OCI-LY3 (cell line): Measurements from ENCODE around the gene NT5DC4.

Source experiments
- H2AFZ ChIP-seq: fragments of 200-600, 300-600 bp; shearing (Covaris generic); 2 replicates; pipeline ENCODE4 v1.6.0; 2014; ENCODE audit warnings: antibody characterized with exemption, low read depth, low read length
- H3K27ac ChIP-seq: fragments of 200-600, 300-600 bp; sonication (generic); 2 replicates; pipeline ENCODE4 v1.5.1; 2014; ENCODE audit warnings: mild to moderate bottlenecking, low read length, moderate library complexity, mixed read lengths
- H3K27me3 ChIP-seq: fragments of 200-600, 300-600 bp; sonication (generic); 2 replicates; pipeline ENCODE4 v1.6.1; 2014; ENCODE audit warnings: low read depth, low read length, mixed read lengths
- H3K36me3 ChIP-seq: fragments of 200-600, 300-600 bp; sonication (generic); replicated peaks from 2 replicates; pipeline ENCODE3; 2014; ENCODE audit warnings: low read depth, low read length, mixed read lengths
- H3K4me1 ChIP-seq: fragments of 300-600, 200-600 bp; sonication (generic); 2 replicates; pipeline ENCODE4 v1.6.1; 2014; ENCODE audit warnings: low read length, mixed read lengths
- H3K4me2 ChIP-seq: fragments of 200-600, 300-600 bp; sonication (generic); 2 replicates; pipeline ENCODE4 v1.6.1; 2014; ENCODE audit warnings: low read length, mixed read lengths
- H3K4me3 ChIP-seq: fragments of 300-600, 200-600 bp; sonication (generic); 2 replicates; pipeline ENCODE4 v1.5.1; 2014; ENCODE audit warnings: antibody characterized with exemption, mild to moderate bottlenecking, low read length, moderate library complexity
- H3K79me2 ChIP-seq: fragments of 300-600, 200-600 bp; shearing (Covaris generic); 2 replicates; pipeline ENCODE4 v1.6.1; 2014; ENCODE audit warnings: mild to moderate bottlenecking, low read length, mixed read lengths
- H3K9ac ChIP-seq: fragments of 300-600, 200-600 bp; shearing (Covaris generic); 2 replicates; pipeline ENCODE4 v1.6.0; 2014; ENCODE audit warnings: mild to moderate bottlenecking, low read length, moderate library complexity
- H3K9me3 ChIP-seq: fragments of 200-600, 300-600 bp; shearing (Covaris generic); 2 replicates; pipeline ENCODE4 v1.6.1; 2014; ENCODE audit warnings: low read length, mixed read lengths; ENCODE audit not compliant: insufficient read depth
- H4K20me1 ChIP-seq: fragments of 200-600, 300-600 bp; sonication (generic); 2 replicates; pipeline ENCODE4 v1.6.1; 2016; ENCODE audit warnings: low read length, mixed read lengths; ENCODE audit not compliant: insufficient read depth
- CTCF ChIP-seq: fragments of 200-600, 300-600 bp; sonication (generic); IDR thresholded peaks from 2 replicates; pipeline ENCODE4 v1.5.1; 2014; ENCODE audit warnings: antibody characterized with exemption, low read length, low read depth
- EZH2phosphoT487 ChIP-seq: fragments of 200-600 bp; shearing (Covaris generic); IDR thresholded peaks from 2 replicates; pipeline ENCODE4 v1.6.1; 2018; ENCODE audit warnings: antibody characterized with exemption, mixed run types, low read depth

NT5DC4 gene

DNA sequence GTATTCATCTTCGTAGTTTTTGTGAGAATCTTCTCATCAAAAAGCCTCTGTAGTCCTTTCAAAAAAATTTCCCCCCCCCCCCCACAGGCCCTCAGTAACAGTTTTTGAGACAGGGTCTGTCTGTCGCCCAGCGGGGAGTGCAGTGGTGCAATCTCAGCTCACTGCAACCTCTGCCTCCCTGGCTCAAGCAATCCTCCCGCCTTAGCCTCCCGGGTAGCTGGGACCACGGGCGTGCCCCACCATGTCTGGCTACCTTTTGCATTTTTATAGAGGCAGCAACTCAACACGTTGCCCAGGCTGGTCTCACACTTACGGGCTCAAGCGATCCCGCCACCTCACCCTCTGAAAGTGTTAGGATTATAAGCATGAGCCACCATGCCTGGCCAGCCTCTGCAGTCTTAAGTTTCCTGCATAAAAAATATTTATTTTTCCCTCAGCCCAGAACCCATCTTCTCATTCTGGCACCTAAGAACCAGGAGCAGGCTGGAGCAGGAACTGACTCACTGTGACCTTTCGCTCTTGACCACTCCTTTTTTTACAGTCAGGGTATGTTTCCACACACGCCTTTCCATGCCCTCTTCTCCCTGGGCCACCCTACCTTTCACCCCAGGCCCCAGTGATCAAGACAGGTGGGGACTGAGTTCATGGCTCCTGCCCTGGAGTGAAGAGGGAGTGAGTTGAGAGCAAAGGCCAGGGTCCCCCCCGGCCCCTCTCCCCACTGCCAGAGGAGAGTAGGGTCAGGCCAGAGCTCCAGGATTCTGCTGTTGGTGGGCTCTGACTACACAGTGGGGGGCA is 32.5 kb upstream of the NT5DC4 start:
- H3K9me3 ChIP-seq: no peaks in the 10 kb centered on the region
- no peak for TF ChIP-seq CTCF
- no peak for TF ChIP-seq EZH2phosphoT487
- peaks cover 62% of the 10 kb centered on the region for H3K4me1 ChIP-seq
- no peak overlapping the region for H3K4me2 ChIP-seq
- H3K79me2 ChIP-seq: no peaks in the 10 kb centered on the region
- H3K9ac ChIP-seq: no peak overlapping the region
- H3K27ac ChIP-seq: peak overlapping the region; percentile 19; the same call in 1 of the 2 replicates
- H3K4me3 ChIP-seq: no peak overlapping the region
- no peaks in the 10 kb centered on the region for H4K20me1 ChIP-seq
- no peak overlapping the region for H2AFZ ChIP-seq
- H3K27me3 ChIP-seq: no peaks in the 10 kb centered on the region
- H3K36me3 ChIP-seq: no peaks in the 10 kb centered on the region

DNA sequence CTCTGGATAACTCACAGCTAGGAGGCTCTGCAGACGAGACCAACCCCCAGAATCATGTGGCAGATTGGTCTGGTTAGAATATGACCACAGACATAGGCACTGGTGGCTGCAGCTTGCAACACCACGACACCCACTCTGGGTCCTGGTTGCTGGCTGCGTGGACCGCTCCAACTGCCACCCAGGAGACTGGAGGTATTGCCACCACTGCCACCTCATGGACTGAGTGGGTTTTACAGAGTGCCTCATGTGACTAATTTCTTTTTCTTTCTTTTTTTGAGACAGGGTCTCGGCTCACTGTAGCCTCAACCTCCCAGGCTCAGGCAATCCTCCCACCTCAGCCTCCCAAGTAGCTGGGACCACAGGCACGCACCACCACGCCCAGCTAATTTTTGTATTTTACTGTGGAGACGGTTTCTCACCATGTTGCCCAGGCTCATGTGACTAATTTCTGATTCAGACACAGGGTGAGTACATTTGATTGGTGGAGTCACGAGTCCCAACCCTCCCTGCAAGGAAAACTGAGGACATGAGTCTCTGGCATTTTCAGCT is 29.9 kb upstream of the NT5DC4 start:
- no peak for TF ChIP-seq EZH2phosphoT487
- peak; percentile 65 for TF ChIP-seq CTCF
- Histone ChIP-seq H3K9me3 (no peaks in the 10 kb centered on the region), H3K27ac (peak overlapping the region; percentile 41; the same call in 1 of the 2 replicates), H3K79me2 (no peaks in the 10 kb centered on the region), H3K4me1 (peaks cover 40% of the 10 kb centered on the region), H3K4me3 (peak overlapping the region; percentile 39), H3K27me3 (no peaks in the 10 kb centered on the region), H4K20me1 (no peaks in the 10 kb centered on the region), H3K9ac (peak overlapping the region; percentile 54; the same call in 1 of the 2 replicates), H3K36me3 (no peaks in the 10 kb centered on the region), H3K4me2 (peak overlapping the region; percentile 52), H2AFZ (peak overlapping the region; percentile 72)

DNA sequence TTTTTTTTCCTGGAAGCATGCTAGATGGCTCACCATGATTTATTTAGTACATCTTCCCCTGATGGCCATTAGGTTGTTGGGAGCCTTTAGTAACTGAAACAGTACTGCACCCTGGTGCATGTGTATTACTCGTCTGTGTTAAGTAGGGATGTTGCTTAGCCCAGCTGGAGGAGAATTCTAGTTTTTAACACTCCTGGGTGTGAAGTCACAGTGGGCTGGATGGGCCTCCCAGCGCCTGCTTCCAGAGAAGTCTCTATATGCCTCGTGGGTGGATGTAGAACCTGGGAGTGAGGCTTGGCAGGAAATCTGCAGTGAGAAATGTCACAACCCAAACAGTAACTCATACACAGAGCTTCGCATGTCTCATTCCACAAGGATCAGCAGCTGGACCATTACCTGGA is 28.9 kb upstream of the NT5DC4 start:
- no peaks in the 10 kb centered on the region for H3K27me3 ChIP-seq
- H3K79me2 ChIP-seq: no peaks in the 10 kb centered on the region
- H4K20me1 ChIP-seq: no peaks in the 10 kb centered on the region
- no peaks in the 10 kb centered on the region for H3K36me3 ChIP-seq
- peak overlapping the region; percentile 54; the same call in 1 of the 2 replicates for H3K9ac ChIP-seq
- peak overlapping the region; percentile 41 for H3K27ac ChIP-seq
- H3K4me2 ChIP-seq: peak overlapping the region; percentile 52
- no peak overlapping the region for H3K4me3 ChIP-seq
- peak overlapping the region; percentile 72; the same call in 1 of the 2 replicates for H2AFZ ChIP-seq
- peaks cover 33% of the 10 kb centered on the region for H3K4me1 ChIP-seq
- no peak for TF ChIP-seq EZH2phosphoT487
- H3K9me3 ChIP-seq: no peaks in the 10 kb centered on the region

DNA sequence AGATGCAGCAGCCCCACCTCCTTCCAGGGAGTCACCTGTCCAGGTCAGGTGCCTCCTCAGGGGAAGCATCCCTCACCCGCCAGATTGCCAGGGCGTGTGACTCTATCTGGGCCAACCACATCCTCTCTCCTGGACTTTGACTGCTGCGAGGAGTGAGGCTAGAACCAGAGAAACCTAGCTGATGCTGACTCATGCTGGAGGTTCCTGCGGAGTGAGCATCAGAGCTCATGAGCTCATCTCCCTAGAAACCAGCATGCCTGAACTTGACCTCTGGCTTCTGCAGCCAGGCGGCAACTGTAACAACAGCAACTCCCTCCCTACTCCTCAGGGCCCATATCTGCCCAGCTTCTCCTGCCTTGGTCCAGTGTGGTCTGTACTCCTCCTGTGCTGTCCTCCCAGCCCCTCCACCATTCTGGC is 28.3 kb upstream of the NT5DC4 start:
- Histone ChIP-seq H3K4me2 (peak overlapping the region; percentile 52), H3K9me3 (no peaks in the 10 kb centered on the region), H3K4me3 (no peak overlapping the region), H3K27me3 (no peaks in the 10 kb centered on the region), H4K20me1 (no peaks in the 10 kb centered on the region), H3K9ac (peak overlapping the region; percentile 54; the same call in 1 of the 2 replicates), H3K4me1 (peaks cover 36% of the 10 kb centered on the region), H3K79me2 (no peaks in the 10 kb centered on the region), H3K27ac (peak overlapping the region; percentile 41), H2AFZ (peak overlapping the region; percentile 72), H3K36me3 (no peaks in the 10 kb centered on the region)
- TF ChIP-seq CTCF: no peak
- TF ChIP-seq EZH2phosphoT487: no peak
